ENCODE measurements around the gene RSL24D1.

The RSL24D1 gene

GRCh38 chr15:55196458-55197361, at the start of gene RSL24D1:
TSS of gene RSL24D1 (minus strand) at chr15:55196941. CDS start at chr15:55196890, 51 bp downstream.
- peak; percentile 97 for DNase-seq

- DNase-seq: no peak
Measured at GRCh38 chr15:55245059-55245458, 48.3 kb upstream of the RSL24D1 start.

GRCh38 chr15:55241891-55242290, 45.1 kb upstream of the RSL24D1 start:
- no peak for DNase-seq

GRCh38 chr15:55241186-55241585, 44.4 kb upstream of the RSL24D1 start:
- no peak for DNase-seq

- DNase-seq: no peak
Measured at GRCh38 chr15:55240125-55240760, 43.5 kb upstream of the RSL24D1 start.

- DNase-seq: no peak
Measured at GRCh38 chr15:55239440-55240124, 42.8 kb upstream of the RSL24D1 start.

- no peak for DNase-seq
Measured at GRCh38 chr15:55238877-55239276, 42.1 kb upstream of the RSL24D1 start.

- DNase-seq: no peak
Measured at GRCh38 chr15:55237219-55238130, 40.7 kb upstream of the RSL24D1 start.

GRCh38 chr15:55235546-55236036, 38.9 kb upstream of the RSL24D1 start:
- DNase-seq: no peak

- DNase-seq: no peak
Measured at GRCh38 chr15:55234800-55235104, 38.0 kb upstream of the RSL24D1 start.

- DNase-seq: no peak
Measured at GRCh38 chr15:55234104-55234799, 37.5 kb upstream of the RSL24D1 start.

GRCh38 chr15:55231455-55231854, 34.7 kb upstream of the RSL24D1 start:
- no peak for DNase-seq

GRCh38 chr15:55230953-55231352, 34.2 kb upstream of the RSL24D1 start:
- no peak for DNase-seq

- no peak for DNase-seq
Measured at GRCh38 chr15:55230051-55230670, 33.4 kb upstream of the RSL24D1 start.

GRCh38 chr15:55226127-55226526, 29.4 kb upstream of the RSL24D1 start:
- DNase-seq: no peak

- DNase-seq: no peak
Measured at GRCh38 chr15:55224892-55225291, 28.2 kb upstream of the RSL24D1 start.

- DNase-seq: no peak
Measured at GRCh38 chr15:55222588-55222987, 25.8 kb upstream of the RSL24D1 start.

GRCh38 chr15:55221090-55222011, 24.6 kb upstream of the RSL24D1 start:
- DNase-seq: no peak

GRCh38 chr15:55220606-55221005, 23.9 kb upstream of the RSL24D1 start:
- no peak for DNase-seq

GRCh38 chr15:55218056-55218455, 21.3 kb upstream of the RSL24D1 start:
- no peak for DNase-seq
